ENCODE measurements around the gene PHF14. TPM values are rescaled to one million over a fixed set of nuclear protein-coding genes. Genes with fewer than 3 reads are reported as not detected.

PHF14 gene
- total RNA-seq, 1 experiment from 2014 or later: 50.8 TPM

DNA sequence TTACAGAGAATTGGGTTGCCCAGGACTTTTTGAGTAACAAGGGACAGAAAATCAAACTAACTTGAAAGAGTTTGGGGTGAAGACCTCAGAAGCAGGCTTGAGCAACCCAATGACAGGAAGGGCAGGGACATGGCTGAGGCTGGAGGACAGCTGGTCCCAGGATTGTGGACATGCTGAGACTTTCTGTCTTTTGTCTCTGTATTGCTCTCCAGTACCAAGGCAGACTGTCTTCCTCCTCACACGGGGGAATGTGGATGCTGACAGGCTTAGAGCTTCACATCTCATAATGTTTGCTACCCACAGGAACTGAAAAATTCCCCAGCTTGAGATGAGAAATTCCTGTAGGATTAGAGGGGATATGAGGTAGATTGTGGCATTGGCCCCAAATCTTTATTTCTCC is 229.6 kb downstream of the PHF14 start:
- Histone ChIP-seq H3K18ac (ENCODE audit: insufficient read length, low read depth, low read length) (no peak overlapping the region), H3K79me2 (ENCODE audit: insufficient read depth, low read length) (no peaks in the 10 kb centered on the region), H2BK5ac (ENCODE audit: insufficient read length, low read length) (no peak overlapping the region), H3K9ac (ENCODE audit: extremely low read depth, insufficient read length, low read length) (no peak overlapping the region), H4K91ac (ENCODE audit: insufficient read length, low read depth, low read length) (no peak overlapping the region), H2BK120ac (ENCODE audit: low read depth, low read length, poor library complexity, severe bottlenecking) (no peak overlapping the region), H3K79me1 (ENCODE audit: insufficient read depth, low read depth, low read length, poor library complexity, severe bottlenecking) (no peaks in the 10 kb centered on the region), H2BK12ac (ENCODE audit: insufficient read length, low read depth, low read length) (no peak overlapping the region), H3K4ac (ENCODE audit: low read depth, low read length) (no peak overlapping the region), H2AFZ (ENCODE audit: low read length) (no peak overlapping the region), H4K5ac (ENCODE audit: insufficient read length, low read depth, low read length) (no peak overlapping the region), H2AK5ac (ENCODE audit: insufficient read length, low read length) (no peak overlapping the region), H3K9me3 (ENCODE audit: control insufficient read depth, low read depth, low read length) (no peaks in the 10 kb centered on the region), H3K27ac (ENCODE audit: insufficient read length, low read depth, low read length) (no peak overlapping the region), H3K27me3 (ENCODE audit: insufficient read depth, low read length) (no peaks in the 10 kb centered on the region), H3T11ph (ENCODE audit: low read length) (no peak overlapping the region), H3K14ac (ENCODE audit: insufficient read depth, low read length) (no peak overlapping the region), H2BK15ac (ENCODE audit: low read depth, low read length) (no peak overlapping the region), H3K23me2 (ENCODE audit: insufficient read length, low read depth, low read length, poor library complexity, severe bottlenecking) (no peaks in the 10 kb centered on the region), H3K56ac (ENCODE audit: insufficient read length, low read depth, low read length) (no peak overlapping the region), H3K4me2 (ENCODE audit: insufficient read depth, insufficient read length, low read length) (no peak overlapping the region), H4K8ac (replicated peaks; ENCODE audit: insufficient read length, low read depth, low read length) (no peak overlapping the region), H3K23ac (ENCODE audit: insufficient read length, low read depth, low read length) (no peak overlapping the region), H3K4me1 (ENCODE audit: insufficient read depth, low read length) (no peaks in the 10 kb centered on the region), H4K20me1 (ENCODE audit: control insufficient read depth, insufficient read depth, insufficient read length) (no peaks in the 10 kb centered on the region), H2BK20ac (ENCODE audit: low read depth, low read length, poor library complexity, severe bottlenecking) (no peak overlapping the region)
- Mint-ChIP-seq H3K4me1 (peaks cover 5 to 6% of the 10 kb centered on the region in 2 experiments; a peak in 3 of 4 replicates), H3K27ac (no peak overlapping the region), H3K27me3 (ENCODE audit: low read depth) (peaks cover 32% of the 10 kb centered on the region), H3K9me3 (no peaks in the 10 kb centered on the region), H3K4me3 (no peak overlapping the region), H3K36me3 (ENCODE audit: insufficient read depth in 1 of 3, low read depth in 3 of 3) (no peaks in the 10 kb centered on the region; a peak in 1 of 7 replicates)
- no peak for DNase-seq
- no CpG with 5 or more reads among the region's 1 CpG for WGBS (ENCODE audit: extremely low coverage, insufficient read length, low lambda C conversion rate)
- TF ChIP-seq, protein P1, sequence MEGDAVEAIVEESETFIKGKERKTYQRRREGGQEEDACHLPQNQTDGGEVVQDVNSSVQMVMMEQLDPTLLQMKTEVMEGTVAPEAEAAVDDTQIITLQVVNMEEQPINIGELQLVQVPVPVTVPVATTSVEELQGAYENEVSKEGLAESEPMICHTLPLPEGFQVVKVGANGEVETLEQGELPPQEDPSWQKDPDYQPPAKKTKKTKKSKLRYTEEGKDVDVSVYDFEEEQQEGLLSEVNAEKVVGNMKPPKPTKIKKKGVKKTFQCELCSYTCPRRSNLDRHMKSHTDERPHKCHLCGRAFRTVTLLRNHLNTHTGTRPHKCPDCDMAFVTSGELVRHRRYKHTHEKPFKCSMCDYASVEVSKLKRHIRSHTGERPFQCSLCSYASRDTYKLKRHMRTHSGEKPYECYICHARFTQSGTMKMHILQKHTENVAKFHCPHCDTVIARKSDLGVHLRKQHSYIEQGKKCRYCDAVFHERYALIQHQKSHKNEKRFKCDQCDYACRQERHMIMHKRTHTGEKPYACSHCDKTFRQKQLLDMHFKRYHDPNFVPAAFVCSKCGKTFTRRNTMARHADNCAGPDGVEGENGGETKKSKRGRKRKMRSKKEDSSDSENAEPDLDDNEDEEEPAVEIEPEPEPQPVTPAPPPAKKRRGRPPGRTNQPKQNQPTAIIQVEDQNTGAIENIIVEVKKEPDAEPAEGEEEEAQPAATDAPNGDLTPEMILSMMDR (conservative IDR thresholded peaks at IDR 0.05): no peak

Data from H9 (cell line).